Upper lobe of left lung (tissue), 4 donors: ENCODE results near the gene LMNTD2.

Experiments
- POLR2A ChIP-seq, 4 donors: fragments of 450-650 bp; IDR thresholded peaks; one replicate each; pipeline ENCODE4 v1.5.1; 2016 to 2017; ENCODE audit warnings: antibody characterized with exemption in 4 of 4, mild to moderate bottlenecking in 2 of 4
- TF ChIP-seq, protein P1 (sequence below), 6 experiments: fragments of 450-650 bp in 4 of 6; fragments of 200-600 bp in 2 of 6; sonication (generic) in 2 of 6; IDR thresholded peaks; one replicate each; pipeline ENCODE4 v1.5.1; 2016 to 2019; ENCODE audit warnings: antibody characterized with exemption in 6 of 6

DNA sequence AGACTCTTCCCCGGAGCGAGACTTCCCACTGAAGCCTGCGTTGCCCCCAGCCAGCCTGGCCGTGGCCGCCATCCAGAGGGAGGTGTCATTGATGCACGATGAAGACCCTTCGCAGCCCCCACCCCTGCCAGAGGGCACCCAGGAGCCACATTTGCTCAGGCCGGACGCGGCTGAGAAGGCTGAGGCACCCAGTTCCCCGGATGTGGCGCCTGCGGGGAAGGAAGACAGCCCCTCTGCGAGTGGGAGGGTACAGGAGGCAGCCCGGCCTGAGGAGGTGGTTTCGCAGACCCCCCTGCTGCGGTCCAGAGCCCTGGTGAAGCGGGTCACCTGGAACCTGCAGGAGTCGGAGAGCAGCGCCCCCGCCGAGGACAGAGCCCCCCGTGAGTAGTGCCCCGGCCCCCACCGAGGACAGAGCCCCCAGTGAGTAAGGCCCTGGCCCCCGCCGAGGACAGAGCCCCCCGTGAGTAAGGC, 48.8 kb upstream of the LMNTD2 start:
- TF ChIP-seq, protein P1, sequence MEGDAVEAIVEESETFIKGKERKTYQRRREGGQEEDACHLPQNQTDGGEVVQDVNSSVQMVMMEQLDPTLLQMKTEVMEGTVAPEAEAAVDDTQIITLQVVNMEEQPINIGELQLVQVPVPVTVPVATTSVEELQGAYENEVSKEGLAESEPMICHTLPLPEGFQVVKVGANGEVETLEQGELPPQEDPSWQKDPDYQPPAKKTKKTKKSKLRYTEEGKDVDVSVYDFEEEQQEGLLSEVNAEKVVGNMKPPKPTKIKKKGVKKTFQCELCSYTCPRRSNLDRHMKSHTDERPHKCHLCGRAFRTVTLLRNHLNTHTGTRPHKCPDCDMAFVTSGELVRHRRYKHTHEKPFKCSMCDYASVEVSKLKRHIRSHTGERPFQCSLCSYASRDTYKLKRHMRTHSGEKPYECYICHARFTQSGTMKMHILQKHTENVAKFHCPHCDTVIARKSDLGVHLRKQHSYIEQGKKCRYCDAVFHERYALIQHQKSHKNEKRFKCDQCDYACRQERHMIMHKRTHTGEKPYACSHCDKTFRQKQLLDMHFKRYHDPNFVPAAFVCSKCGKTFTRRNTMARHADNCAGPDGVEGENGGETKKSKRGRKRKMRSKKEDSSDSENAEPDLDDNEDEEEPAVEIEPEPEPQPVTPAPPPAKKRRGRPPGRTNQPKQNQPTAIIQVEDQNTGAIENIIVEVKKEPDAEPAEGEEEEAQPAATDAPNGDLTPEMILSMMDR (IDR thresholded peaks at IDR 0.05), result no peak
- TF ChIP-seq POLR2A (IDR thresholded peaks at IDR 0.05), result no peak
